ENCODE results near the gene MAP2K5.

The MAP2K5 gene

GRCh38 chr15:67803299-67803698, 260.8 kb downstream of the MAP2K5 start:
- DNase-seq (ENCODE audit: low read depth) = no peak
- TF ChIP-seq MYC (IDR thresholded peaks at IDR 0.05; ENCODE audit: low read depth, low read length) (no peak), POLR2A (IDR thresholded peaks at IDR 0.05; ENCODE audit: extremely low read depth, insufficient read length) (no peak)
- TF ChIP-seq, protein P1, sequence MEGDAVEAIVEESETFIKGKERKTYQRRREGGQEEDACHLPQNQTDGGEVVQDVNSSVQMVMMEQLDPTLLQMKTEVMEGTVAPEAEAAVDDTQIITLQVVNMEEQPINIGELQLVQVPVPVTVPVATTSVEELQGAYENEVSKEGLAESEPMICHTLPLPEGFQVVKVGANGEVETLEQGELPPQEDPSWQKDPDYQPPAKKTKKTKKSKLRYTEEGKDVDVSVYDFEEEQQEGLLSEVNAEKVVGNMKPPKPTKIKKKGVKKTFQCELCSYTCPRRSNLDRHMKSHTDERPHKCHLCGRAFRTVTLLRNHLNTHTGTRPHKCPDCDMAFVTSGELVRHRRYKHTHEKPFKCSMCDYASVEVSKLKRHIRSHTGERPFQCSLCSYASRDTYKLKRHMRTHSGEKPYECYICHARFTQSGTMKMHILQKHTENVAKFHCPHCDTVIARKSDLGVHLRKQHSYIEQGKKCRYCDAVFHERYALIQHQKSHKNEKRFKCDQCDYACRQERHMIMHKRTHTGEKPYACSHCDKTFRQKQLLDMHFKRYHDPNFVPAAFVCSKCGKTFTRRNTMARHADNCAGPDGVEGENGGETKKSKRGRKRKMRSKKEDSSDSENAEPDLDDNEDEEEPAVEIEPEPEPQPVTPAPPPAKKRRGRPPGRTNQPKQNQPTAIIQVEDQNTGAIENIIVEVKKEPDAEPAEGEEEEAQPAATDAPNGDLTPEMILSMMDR (IDR thresholded peaks at IDR 0.05; ENCODE audit: low read depth, low read length) = no peak
- TF ChIP-seq, protein P2, sequence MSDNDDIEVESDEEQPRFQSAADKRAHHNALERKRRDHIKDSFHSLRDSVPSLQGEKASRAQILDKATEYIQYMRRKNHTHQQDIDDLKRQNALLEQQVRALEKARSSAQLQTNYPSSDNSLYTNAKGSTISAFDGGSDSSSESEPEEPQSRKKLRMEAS (IDR thresholded peaks at IDR 0.05; ENCODE audit: low read depth, low read length) = no peak
- H3K4me3 ChIP-seq (ENCODE audit: low read depth, low read length) = no peak overlapping the region

DNA sequence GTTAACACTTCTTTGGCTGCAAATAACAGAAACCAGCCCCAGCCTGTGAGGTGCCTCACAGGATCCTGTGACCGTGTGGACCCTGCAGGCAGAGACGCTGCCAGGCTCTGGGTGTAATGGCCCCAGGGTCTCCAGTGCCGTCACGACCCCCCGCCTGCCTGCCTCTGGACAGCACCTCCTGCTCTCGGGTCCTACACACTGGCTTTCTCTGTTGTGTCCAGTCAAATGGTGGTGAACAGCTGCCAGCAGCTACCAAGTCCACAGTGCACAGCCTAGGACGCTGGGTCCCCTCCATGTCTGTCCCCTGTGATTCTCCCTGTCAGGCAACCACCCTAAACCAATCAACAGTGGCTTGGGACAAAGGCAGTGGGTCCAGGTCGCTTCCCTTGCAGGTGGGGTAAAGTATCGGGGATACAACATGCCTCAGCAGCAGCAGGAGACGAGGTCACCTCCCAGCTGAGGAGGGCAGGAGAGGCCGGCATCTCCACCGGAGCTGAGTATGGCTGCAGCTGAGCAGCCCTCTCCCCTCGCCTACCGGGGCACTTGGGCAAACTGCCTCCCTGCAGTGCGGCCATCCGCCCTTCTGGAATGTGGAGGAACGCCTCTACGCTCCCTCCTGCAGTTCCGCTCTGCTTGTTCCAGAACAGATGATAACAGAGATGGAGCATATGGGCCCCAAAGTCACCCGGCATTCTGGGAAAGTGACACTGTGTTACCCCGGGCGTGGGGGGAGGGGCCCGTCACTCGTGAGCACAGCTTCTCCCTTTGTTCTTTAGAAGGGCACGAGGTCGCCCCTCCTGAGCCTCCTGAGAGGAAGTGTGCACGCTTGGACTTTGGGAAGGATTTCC, 261.7 kb downstream of the MAP2K5 start:
- no peak overlapping the region for H3K4me3 ChIP-seq (ENCODE audit: low read depth, low read length)
- DNase-seq (ENCODE audit: low read depth) = no peak
- TF ChIP-seq, protein P2 (IDR thresholded peaks at IDR 0.05; ENCODE audit: low read depth, low read length) = no peak

DNA sequence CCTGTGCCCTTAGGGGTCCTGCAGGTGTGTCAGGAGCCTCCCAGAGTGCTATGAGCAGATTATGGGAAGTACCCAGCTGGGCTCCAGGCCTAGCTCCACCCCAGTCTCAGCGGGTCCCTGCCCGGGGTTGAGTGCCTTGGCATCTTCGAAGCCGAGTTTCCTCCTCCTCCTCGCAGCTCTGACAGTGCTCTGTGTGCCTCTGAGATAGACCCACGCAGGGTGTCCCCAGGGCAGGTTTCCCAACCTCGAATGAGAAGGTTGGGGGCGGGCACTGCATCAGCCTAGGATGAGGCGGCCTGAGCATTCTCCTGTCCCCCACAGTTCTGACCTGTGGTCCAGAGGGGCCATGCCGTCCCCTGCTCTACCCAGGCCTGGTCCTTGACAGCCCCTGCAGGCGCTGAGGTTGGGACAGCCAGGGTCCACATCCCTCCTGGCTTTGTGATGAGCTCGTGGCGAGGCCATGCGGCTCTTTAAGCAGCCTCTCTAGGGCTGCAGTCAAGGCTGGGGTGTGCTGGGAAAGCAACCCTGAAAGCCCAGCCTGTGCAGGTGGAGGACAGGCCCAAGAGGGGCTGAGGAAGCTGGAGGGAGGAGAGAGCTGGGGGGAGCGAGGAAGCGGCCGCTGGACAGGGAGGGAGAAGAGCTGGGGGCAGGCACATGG, 262.6 kb downstream of the MAP2K5 start:
- no peak for DNase-seq (ENCODE audit: low read depth)
- TF ChIP-seq, protein P1 (IDR thresholded peaks at IDR 0.05; ENCODE audit: low read depth, low read length) = no peak
- TF ChIP-seq POLR2A (IDR thresholded peaks at IDR 0.05; ENCODE audit: extremely low read depth, insufficient read length) (no peak), MYC (IDR thresholded peaks at IDR 0.05; ENCODE audit: low read depth, low read length) (no peak)
- TF ChIP-seq, protein P2 (IDR thresholded peaks at IDR 0.05; ENCODE audit: low read depth, low read length) = no peak
- H3K4me3 ChIP-seq (ENCODE audit: low read depth, low read length) = no peak overlapping the region

DNA sequence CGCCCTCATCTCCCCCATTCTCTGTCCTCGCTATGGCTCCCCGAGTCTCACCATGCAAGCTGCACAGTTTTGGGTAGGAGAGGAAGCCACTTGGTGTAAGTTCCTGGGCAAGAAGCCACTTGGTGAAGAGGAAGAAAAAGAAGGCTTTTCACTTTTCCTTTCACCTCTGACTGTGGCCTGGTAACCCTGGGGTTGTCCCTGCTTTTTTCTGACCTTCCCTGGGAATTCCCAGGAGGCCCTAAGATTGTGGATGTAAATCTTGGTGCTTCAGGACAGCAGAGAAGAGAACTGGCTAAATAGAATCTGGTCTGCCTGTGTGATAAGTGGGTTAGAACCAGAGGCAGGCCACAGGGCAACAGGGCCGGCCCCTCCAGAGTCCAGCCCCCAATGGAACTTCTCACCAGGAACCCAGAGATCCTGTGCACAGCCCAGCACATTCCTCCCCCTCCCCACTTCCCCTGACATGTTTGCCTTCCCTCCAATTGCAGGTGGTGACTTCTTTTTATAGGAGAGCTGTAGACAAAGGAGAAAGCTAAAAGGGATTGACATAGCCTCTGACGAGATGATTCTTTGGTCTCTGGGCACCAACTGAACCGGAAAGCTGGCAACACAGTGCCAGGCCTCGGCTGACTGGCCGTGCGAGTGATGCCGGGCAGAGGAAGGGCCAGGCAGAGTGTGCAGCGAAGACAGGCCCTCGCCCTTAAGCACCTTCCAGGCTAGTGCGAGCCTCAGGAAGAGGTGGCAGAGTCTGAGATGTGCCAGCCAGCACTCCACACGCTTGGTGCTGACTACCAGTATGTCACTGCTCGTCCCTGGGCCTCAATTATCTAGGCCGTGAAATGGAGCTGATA, 263.4 kb downstream of the MAP2K5 start:
- TF ChIP-seq POLR2A (IDR thresholded peaks at IDR 0.05; ENCODE audit: extremely low read depth, insufficient read length) (no peak), MYC (IDR thresholded peaks at IDR 0.05; ENCODE audit: low read depth, low read length) (no peak)
- TF ChIP-seq, protein P2 (IDR thresholded peaks at IDR 0.05; ENCODE audit: low read depth, low read length) = no peak
- TF ChIP-seq, protein P1 (IDR thresholded peaks at IDR 0.05; ENCODE audit: low read depth, low read length) = no peak
- no peak overlapping the region for H3K4me3 ChIP-seq (ENCODE audit: low read depth, low read length)
- no peak for DNase-seq (ENCODE audit: low read depth)

DNA sequence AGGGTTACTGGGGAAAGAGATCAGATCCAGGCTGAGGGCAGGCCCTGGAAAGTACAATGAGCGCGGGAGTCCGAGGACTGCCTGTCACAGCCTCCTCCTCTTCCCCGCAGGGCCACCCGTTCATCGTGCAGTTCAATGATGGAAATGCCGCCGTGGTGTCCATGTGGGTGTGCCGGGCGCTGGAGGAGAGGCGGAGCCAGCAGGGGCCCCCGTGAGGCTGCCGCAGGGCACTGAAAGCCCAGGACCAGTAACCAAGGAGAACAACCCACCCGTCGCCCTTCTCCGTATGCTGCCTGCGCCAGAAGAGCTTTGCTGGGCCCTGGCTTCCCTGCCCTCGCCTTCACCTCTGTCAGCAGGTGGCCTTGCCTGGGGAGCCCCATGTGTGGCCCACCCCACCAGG, 264.0 kb downstream of the MAP2K5 start:
- TF ChIP-seq, protein P1 (IDR thresholded peaks at IDR 0.05; ENCODE audit: low read depth, low read length) = no peak
- TF ChIP-seq POLR2A (IDR thresholded peaks at IDR 0.05; ENCODE audit: extremely low read depth, insufficient read length) = no peak
- TF ChIP-seq, protein P2 (IDR thresholded peaks at IDR 0.05; ENCODE audit: low read depth, low read length) = no peak
- no peak for TF ChIP-seq MYC (IDR thresholded peaks at IDR 0.05; ENCODE audit: low read depth, low read length)
- no peak overlapping the region for H3K4me3 ChIP-seq (ENCODE audit: low read depth, low read length)
- DNase-seq (ENCODE audit: low read depth) = no peak
